Liver (tissue), 3 donors: ENCODE data around the gene DMD.

ENCODE experiments used
- ATF3 ChIP-seq: IDR thresholded peaks from 2 replicates; pipeline ENCODE4 v1.6.1; 2016; ENCODE audit warnings: antibody characterized with exemption
- CTCF ChIP-seq: fragments of 150-350 bp; IDR thresholded peaks from 2 replicates; pipeline ENCODE4 v1.5.1; 2017; ENCODE audit warnings: improper control_type of control experiment, low read depth, low read length; ENCODE audit not compliant: missing input control
- FOXA1 ChIP-seq: IDR thresholded peaks from 2 replicates; pipeline ENCODE4 v1.6.1; 2016; ENCODE audit warnings: antibody characterized with exemption
- GABPA ChIP-seq, 2 donors: IDR thresholded peaks in 1 of 2; conservative IDR thresholded peaks in 1 of 2; 2 replicates each; pipeline ENCODE4 v1.6.1; 2016; ENCODE audit warnings: antibody characterized with exemption in 2 of 2, mild to moderate bottlenecking in 1 of 2, moderate library complexity in 1 of 2
- JUND ChIP-seq, 2 donors: IDR thresholded peaks; 2 replicates each; pipeline ENCODE4 v1.6.1; 2016; ENCODE audit warnings: antibody characterized with exemption in 2 of 2
- NR2F2 ChIP-seq: IDR thresholded peaks from 2 replicates; pipeline ENCODE4 v1.6.1; 2016; ENCODE audit warnings: antibody characterized with exemption
- RAD21 ChIP-seq, 2 donors: IDR thresholded peaks; 2 replicates each; pipeline ENCODE4 v1.6.1; 2016; ENCODE audit warnings: antibody characterized with exemption in 2 of 2, mild to moderate bottlenecking in 2 of 2
- REST ChIP-seq: IDR thresholded peaks from 2 replicates; pipeline ENCODE4 v1.6.1; 2016; ENCODE audit warnings: antibody characterized with exemption, mild to moderate bottlenecking
- TAF1 ChIP-seq: conservative IDR thresholded peaks from 2 replicates; pipeline ENCODE4 v1.6.1; 2016; ENCODE audit warnings: antibody characterized with exemption, mild to moderate bottlenecking
- TF ChIP-seq, protein P1 (sequence below): IDR thresholded peaks from 2 replicates; pipeline ENCODE4 v1.6.1; 2016; ENCODE audit warnings: antibody characterized with exemption
- donor health status: healthy.
- donor health status: healthy.

DNA sequence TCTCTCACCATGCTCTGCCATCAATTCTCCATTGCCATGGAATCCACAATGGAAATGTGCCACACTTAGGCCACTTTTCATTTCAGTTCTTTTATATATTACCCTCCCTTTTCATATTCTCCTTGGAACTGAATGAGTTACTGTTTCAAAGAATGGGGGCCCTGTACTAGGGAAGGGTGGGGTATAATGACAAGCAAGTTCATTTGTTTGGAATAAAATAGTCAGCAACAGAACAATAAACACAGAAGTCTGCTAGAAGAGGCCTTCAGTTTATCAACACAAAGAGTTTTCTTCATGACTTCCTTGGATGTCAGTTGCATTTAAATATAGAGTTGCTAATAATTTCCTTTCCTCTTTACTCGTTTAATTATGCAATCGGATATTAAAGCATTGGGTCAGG lies 1661.2 kb downstream of the DMD start:
- no peak for TF ChIP-seq CTCF
- TF ChIP-seq REST = no peak
- no peak for TF ChIP-seq RAD21 (IDR thresholded peaks at IDR 0.05)
- TF ChIP-seq NR2F2 = no peak
- no peak for TF ChIP-seq FOXA1
- TF ChIP-seq JUND (IDR thresholded peaks at IDR 0.05) = no peak
- no peak for TF ChIP-seq ATF3
- no peak for TF ChIP-seq GABPA (IDR thresholded peaks at IDR 0.05 in 1 of 2, conservative IDR thresholded peaks at IDR 0.05 in 1 of 2)
- no peak for TF ChIP-seq TAF1
- TF ChIP-seq, protein P1, sequence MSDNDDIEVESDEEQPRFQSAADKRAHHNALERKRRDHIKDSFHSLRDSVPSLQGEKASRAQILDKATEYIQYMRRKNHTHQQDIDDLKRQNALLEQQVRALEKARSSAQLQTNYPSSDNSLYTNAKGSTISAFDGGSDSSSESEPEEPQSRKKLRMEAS = no peak
